ENCODE data around the gene LRRC2. TPM values are rescaled to one million over a fixed set of nuclear protein-coding genes. Genes with fewer than 3 reads are reported as not detected.

Gene LRRC2
- total RNA-seq, 1 donor from 2014 or later: not detected

GRCh38 chr3:46489875-46490274, 76.2 kb downstream of the LRRC2 start:
- no peak for DNase-seq (ENCODE audit: low spot score)
- no peaks in the 10 kb centered on the region for H4K20me1 ChIP-seq (ENCODE audit: low read depth)
- peaks cover 12% of the 10 kb centered on the region for H3K27me3 ChIP-seq
- H3K79me2 ChIP-seq (ENCODE audit: low read depth): no peaks in the 10 kb centered on the region
- H3K36me3 ChIP-seq: no peaks in the 10 kb centered on the region
- H3K27me3 Mint-ChIP-seq (ENCODE audit: insufficient read depth, low read depth): peaks cover 10% of the 10 kb centered on the region
- no peak overlapping the region for H3K4me3 Mint-ChIP-seq
- no peak overlapping the region for H2AFZ ChIP-seq (replicated peaks)
- H3K4me2 ChIP-seq: no peak overlapping the region
- no peaks in the 10 kb centered on the region for H3K4me1 ChIP-seq
- no peak overlapping the region for H3K4me3 ChIP-seq
- H3K27ac ChIP-seq: no peak overlapping the region
- no peak overlapping the region for H3K27ac Mint-ChIP-seq
- H3K9me3 ChIP-seq (ENCODE audit: low read depth): no peaks in the 10 kb centered on the region
- no peak overlapping the region for H3K9ac ChIP-seq
- H3K4me1 Mint-ChIP-seq: peaks cover 4% of the 10 kb centered on the region
- H3F3A ChIP-seq (ENCODE audit: low read depth): no peaks in the 10 kb centered on the region
- no peak for TF ChIP-seq CTCF (IDR thresholded peaks at IDR 0.05)
- no peak for TF ChIP-seq EZH2 (IDR thresholded peaks at IDR 0.05)
- TF ChIP-seq EZH2phosphoT487 (IDR thresholded peaks at IDR 0.05): no peak
- H3K9me3 Mint-ChIP-seq: peaks cover 4% of the 10 kb centered on the region
- no peaks in the 10 kb centered on the region for H3K36me3 Mint-ChIP-seq

GRCh38 chr3:46489381-46489780, 76.7 kb downstream of the LRRC2 start:
- H3K4me1 ChIP-seq: no peaks in the 10 kb centered on the region
- peaks cover 12% of the 10 kb centered on the region for H3K27me3 ChIP-seq
- H3K79me2 ChIP-seq (ENCODE audit: low read depth): no peaks in the 10 kb centered on the region
- no peak overlapping the region for H2AFZ ChIP-seq (replicated peaks)
- TF ChIP-seq EZH2 (IDR thresholded peaks at IDR 0.05) (no peak), CTCF (IDR thresholded peaks at IDR 0.05) (no peak), EZH2phosphoT487 (IDR thresholded peaks at IDR 0.05) (no peak)
- no peak overlapping the region for H3K4me3 Mint-ChIP-seq
- H3K9me3 Mint-ChIP-seq: peaks cover 4% of the 10 kb centered on the region
- H3K9me3 ChIP-seq (ENCODE audit: low read depth): no peaks in the 10 kb centered on the region
- no peak overlapping the region for H3K4me3 ChIP-seq
- no peaks in the 10 kb centered on the region for H3F3A ChIP-seq (ENCODE audit: low read depth)
- H3K4me2 ChIP-seq: no peak overlapping the region
- no peak overlapping the region for H3K27ac Mint-ChIP-seq
- DNase-seq (ENCODE audit: low spot score): no peak
- H3K27me3 Mint-ChIP-seq (ENCODE audit: insufficient read depth, low read depth): peaks cover 10% of the 10 kb centered on the region
- H3K27ac ChIP-seq: no peak overlapping the region
- peaks cover 4% of the 10 kb centered on the region for H3K4me1 Mint-ChIP-seq
- no peak overlapping the region for H3K9ac ChIP-seq
- no peaks in the 10 kb centered on the region for H3K36me3 Mint-ChIP-seq
- H4K20me1 ChIP-seq (ENCODE audit: low read depth): no peaks in the 10 kb centered on the region
- no peaks in the 10 kb centered on the region for H3K36me3 ChIP-seq

GRCh38 chr3:46488735-46489361, 77.3 kb downstream of the LRRC2 start:
- Histone ChIP-seq H3K36me3 (no peaks in the 10 kb centered on the region), H3K4me2 (peak overlapping the region; percentile 63), H2AFZ (replicated peaks) (peak overlapping the region; percentile 71), H3F3A (ENCODE audit: low read depth) (no peaks in the 10 kb centered on the region), H3K4me1 (no peaks in the 10 kb centered on the region), H3K27ac (no peak overlapping the region), H3K9ac (no peak overlapping the region), H3K9me3 (ENCODE audit: low read depth) (no peaks in the 10 kb centered on the region), H4K20me1 (ENCODE audit: low read depth) (no peaks in the 10 kb centered on the region), H3K4me3 (no peak overlapping the region), H3K79me2 (ENCODE audit: low read depth) (no peaks in the 10 kb centered on the region), H3K27me3 (peaks cover 12% of the 10 kb centered on the region)
- peak; percentile 96 for DNase-seq (ENCODE audit: low spot score)
- H3K4me1 Mint-ChIP-seq: peaks cover 4% of the 10 kb centered on the region
- H3K4me3 Mint-ChIP-seq: no peak overlapping the region
- no peak overlapping the region for H3K27ac Mint-ChIP-seq
- peaks cover 10% of the 10 kb centered on the region for H3K27me3 Mint-ChIP-seq (ENCODE audit: insufficient read depth, low read depth)
- TF ChIP-seq EZH2 (IDR thresholded peaks at IDR 0.05): no peak
- peak; percentile 96 for TF ChIP-seq CTCF (IDR thresholded peaks at IDR 0.05)
- TF ChIP-seq EZH2phosphoT487 (IDR thresholded peaks at IDR 0.05): no peak
- no peaks in the 10 kb centered on the region for H3K36me3 Mint-ChIP-seq
- peaks cover 4% of the 10 kb centered on the region for H3K9me3 Mint-ChIP-seq
